Muscle of back (tissue), 11 donors: ENCODE measurements around the gene ANKRD53. TPM values are rescaled to one million over a fixed set of nuclear protein-coding genes. Genes with fewer than 3 reads are reported as not detected.

ENCODE experiments used
- DNase-seq, 3 donors: peaks; one replicate each; pipeline versions ENCODE4 v3.0.0 to v3.0.0-alpha.2; 2013
- polyA plus RNA-seq, 10 donors: library from polyadenylated mRNA; unstranded; fragments of 120-200 nt; gene quantifications; one replicate each; pipeline ENCODE4 v1.2.1, GENCODE V29; 2013; ENCODE audit not compliant: insufficient read length in 10 of 10

ANKRD53 gene
- polyA plus RNA-seq, 10 donors, result 0.56 to 1.8 (median 1.2) TPM

DNA sequence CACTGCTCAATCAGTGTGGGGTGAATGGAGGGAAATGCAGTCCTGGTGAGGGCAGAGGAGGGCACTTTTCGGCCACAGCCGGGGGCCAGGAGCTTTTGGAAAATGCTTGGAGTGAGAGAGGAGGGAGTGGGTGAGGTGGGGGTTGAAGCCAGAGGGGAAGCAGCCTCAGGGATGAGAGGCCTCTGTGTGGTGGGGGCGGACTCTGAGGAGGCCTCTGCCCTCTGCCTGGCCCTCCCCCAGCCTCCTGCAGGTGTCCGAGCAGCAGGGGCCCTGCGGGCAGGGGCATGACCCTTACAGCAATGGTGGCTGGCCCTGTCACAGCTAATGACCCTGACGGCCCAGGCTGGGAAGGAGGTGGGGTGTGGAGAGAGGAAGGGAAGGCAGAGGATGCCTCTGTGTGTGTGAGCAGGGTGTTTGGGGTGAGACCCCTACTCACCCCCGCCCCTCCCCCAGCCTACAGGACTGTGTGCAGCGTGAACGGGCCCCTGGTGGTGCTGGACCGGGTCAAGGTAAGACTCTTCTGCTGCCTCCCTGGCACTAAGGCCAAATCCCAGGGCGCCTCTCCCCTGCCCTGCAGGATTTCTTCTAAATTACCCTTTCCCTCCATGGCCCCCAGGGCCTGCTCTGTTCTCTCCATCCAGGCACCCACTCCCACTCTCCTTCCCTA lies 35.1 kb upstream of the ANKRD53 start:
- DNase-seq, result no peak

DNA sequence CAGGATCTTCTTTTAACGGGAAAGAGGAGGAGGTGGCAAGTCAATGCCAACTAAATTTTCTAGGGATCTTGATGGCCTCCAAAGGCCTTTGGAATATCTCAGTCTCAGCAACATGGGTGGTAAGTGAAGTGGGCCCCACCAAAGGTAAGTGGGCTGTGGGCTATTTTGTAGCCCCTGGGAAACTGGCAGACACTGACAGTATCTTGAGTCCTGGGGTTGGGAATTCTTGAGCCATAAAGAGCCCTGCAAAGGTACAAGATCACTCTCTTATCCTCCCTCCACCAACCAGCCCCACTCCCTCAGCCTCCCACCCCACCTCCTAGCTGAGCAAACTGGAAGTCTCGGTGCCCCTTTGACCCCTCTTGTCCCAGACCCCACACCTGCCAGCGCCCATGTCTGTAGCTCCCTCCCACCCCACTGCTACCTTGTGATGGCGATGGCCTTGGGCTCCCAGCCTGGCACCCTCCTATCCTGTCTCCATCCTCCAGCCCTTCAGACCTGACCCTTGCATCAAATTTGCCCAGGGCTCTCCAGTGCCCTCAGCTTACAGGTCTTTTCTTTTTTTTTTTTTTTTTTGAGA lies 34.2 kb upstream of the ANKRD53 start:
- DNase-seq, result no peak

DNA sequence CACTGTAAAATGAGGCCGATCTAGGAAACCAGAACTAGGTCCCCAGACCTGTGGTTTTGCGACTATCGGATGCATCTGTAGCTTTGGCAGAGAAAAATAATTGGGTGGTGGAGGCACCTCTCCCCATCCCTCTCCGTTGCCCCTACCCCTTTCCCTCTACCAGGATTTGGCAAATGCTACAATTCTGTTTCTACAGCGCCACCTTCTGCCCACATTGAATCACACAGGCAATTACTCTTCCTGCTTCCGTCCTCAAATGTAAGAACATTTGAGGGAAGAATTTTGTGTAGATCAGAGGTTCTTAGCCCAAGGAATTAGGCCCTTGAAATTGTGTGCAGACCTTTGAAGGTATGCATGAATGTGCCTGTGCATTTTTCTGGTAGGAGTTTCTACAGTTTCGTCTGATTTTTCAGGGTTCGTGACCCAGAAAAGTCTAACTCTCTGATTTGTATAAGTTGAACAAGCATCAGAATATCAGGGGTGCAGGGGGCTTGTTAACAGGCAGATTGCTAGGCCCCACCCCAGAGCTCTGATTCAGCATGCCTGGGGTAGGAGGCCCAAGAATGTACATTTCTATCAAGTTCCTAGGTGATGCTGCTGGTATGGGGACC lies 31.5 kb upstream of the ANKRD53 start:
- DNase-seq, result peak; percentile 43 to 75 (median 61)

DNA sequence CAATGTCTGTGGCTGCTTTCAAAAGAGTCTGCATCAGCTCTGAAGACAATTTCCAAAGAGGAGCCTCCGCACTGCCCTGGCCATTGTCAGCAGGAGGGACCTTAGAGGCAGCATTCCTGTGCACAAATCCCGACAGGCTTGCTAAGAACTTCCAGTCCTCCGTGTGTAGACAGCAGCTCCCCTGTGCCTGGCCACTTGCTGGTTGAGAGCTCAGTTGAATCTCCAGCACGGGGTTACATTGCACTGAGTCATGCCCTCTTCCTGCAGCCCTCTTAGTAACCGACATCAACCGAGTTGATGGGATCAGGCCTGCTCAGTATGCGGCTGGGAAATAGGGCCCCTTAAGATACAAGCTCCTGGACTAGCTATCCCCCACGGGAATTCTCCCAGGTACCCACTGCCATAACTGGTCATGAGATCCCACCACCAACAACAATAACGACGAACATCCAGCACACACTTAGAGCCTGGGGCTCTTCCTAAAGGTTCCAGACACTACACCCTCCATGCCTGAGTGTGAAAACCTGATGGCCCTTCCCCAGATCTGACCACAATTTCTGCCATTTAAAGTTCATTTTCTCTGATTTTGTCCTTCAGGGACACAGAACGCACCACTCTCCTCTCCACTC lies 30.8 kb upstream of the ANKRD53 start:
- DNase-seq, result no peak

DNA sequence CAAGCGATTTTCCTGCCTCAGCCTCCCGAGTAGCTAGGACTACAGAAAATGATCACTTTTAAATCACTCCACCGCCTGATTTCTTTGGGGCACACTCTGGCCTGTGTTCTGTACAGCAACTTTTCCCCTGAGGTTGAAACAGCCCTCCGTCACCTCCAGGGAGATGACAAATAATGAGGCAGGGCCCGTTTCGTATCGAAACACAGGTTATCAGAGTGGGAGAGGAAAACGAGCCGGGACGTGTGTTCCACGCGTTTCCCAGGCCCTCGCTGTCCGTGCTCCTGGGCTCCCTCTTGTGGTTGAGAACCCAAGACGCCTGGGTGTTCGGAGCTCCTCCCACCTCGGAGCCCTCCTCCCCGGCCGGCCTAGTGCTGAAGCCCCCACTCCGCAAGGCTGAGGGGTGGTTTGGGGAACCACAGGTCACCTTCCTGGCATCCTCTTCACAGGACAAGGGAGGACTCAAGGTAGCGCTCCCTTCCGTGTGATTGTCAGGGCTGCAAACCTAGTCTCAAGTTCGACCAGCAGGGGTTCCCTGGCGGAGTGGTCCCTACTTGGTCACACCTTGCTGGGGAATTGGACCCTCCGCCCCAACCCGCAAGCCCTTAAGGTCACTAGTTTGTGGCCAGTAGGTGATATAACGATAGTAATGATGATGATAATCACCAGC lies 30.0 kb upstream of the ANKRD53 start:
- peak; percentile 62 to 90 (median 84) for DNase-seq

DNA sequence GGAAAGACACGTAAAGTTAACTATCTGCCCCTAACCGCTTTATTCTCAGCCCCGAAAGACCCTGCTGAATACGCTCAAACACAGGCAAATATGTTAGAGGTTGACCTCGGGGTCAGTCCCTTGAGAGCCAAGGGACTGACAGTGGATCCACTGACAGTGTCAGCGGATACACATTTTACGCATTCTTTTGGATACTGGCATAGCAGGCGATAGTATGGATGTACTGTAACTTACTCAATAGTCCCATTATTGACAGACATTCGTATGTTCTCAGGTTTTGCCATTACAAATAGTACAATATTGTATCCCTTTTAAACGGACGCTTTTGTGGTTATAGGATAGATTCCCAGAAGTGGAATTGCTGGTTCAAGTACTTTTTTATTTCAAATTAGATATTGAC lies 29.3 kb upstream of the ANKRD53 start:
- DNase-seq, result no peak

DNA sequence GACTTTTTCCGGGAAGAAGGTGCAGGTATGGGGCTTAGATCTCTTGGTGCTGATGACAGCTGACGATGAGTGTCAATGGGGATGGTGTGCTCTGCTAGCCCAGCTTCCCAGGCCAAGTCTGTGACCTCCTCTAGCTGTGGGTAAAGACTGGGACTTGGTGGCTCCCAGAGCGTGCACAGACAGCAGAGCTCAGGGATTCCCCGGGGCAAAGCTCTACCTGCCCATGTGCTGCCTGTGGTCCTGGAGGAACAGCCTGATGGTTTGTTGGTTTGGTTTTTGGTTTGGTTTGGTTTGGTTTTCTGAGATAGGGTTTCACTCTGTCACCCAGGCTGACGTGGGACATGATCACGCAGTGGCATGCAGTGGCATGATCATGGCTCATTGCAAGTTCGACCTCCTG lies 23.5 kb upstream of the ANKRD53 start:
- DNase-seq, result no peak

DNA sequence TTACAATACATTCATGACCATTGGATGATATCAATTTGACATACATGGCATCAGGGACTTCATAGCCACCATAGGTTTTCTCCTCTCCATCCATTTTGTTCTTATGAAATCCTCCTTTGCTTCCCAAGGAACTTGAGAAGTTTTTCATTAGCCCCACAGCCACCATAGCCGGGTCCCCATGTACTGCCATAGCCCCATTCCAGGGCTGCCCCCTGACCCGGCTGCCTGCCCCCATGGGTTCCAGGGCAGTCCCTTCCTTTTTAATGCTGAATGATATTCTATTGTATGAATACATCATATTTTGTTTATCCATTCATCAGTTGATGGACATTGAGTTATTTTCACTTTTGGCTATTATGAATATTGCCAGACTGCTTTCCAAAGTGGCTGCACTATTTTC lies 22.3 kb upstream of the ANKRD53 start:
- no peak for DNase-seq

DNA sequence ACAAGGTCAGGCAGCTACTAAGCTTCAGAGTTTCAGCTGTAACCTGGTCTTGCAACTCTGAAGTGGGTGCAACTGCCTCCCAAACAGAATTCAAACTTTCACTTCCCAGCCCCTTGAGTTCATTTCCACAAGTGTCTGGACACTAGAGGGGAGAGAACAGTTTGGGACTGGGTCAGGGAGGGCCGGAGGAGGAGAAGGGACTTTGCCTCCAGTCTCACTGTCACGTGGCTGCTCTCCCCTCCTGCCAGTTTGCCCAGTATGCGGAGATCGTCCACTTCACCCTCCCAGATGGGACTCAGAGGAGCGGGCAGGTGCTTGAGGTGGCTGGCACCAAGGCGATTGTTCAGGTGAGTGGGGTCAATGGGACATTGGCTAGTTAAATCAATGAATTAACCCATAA lies 20.6 kb upstream of the ANKRD53 start:
- no peak for DNase-seq

DNA sequence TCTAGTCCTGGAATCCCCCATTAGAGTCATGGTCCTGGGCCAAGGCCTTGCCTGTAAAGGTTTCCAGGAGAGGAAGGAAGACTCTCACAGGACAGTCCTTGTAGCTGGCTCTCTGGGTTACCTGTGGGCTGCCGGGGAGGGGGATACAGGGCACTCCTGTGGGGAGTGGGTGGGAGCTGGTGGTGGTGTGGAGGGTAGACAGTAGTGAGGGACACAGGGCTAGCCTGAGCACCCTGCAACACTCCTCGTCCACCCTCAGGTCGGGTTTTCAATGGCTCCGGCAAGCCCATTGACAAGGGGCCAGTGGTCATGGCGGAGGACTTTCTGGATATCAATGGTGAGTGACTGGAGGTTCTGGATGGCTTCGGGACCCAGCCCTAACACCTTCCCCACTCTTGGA lies 19.7 kb upstream of the ANKRD53 start:
- DNase-seq, result no peak

DNA sequence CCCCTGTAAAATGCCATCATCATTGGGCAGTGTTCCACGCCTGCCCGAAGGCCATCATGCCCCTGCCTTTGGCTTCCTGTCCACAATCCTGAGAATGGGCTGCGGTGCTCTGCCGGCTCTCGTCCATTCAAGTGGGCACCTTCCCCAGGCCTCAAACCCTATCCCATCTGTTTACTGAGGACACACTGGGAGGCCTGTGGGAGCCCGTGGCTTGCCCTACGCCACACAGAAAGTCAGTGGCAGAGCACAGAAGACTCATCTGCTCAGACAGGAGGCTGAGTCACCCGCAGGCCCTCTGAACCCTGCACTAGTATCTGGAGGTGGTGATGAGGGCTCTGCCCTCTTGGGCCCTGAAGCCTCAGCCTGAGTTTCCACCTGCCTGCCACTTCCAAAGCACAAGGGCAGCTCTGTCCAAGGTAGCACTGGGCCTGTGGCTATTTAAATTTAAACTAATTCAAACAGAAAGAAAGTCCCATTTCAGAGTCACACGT lies 19.1 kb upstream of the ANKRD53 start:
- DNase-seq, result no peak

DNA sequence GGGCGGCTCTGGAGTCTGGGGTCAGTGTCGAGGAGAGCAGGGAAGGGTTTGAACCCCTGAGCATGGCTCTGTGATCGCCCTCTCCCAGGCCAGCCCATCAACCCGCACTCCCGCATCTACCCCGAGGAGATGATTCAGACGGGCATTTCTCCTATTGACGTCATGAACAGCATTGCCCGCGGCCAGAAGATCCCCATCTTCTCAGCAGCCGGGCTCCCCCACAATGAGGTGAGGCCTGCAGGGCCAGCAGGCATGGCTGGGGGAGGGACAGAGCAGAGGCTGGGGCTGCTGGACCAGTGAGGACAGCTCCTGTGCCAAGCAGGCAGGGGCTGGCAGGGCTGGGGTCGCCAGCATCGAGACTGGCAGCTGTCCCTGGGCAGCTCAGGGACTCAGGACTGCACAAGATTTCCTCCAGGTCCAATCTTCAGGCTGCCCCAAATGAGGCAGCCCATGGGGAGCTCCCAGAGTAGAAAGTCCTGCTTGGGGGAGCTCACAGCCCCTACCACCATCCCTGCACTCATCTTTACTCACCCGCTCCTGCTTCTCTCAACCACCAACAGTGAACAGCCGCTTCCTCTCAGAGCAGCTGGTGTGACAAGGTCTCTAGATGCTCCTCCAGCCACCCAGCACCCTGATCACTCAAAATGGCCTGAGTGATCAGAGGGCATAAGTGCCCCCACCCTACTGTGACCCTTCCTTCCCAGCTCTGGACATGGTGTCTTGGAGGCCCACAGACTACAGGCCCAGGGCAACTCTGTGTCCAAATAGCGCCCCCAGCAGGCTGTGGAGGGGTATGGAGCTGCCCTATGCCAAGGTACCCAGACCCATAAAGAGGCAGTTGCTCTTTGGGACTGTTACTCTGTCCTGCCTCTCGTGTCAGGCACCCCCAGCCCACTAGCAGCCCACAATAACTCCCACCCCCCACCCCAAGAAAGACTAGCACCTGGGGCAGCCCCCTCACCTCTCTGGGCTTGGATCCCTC lies 18.3 kb upstream of the ANKRD53 start:
- no peak for DNase-seq

DNA sequence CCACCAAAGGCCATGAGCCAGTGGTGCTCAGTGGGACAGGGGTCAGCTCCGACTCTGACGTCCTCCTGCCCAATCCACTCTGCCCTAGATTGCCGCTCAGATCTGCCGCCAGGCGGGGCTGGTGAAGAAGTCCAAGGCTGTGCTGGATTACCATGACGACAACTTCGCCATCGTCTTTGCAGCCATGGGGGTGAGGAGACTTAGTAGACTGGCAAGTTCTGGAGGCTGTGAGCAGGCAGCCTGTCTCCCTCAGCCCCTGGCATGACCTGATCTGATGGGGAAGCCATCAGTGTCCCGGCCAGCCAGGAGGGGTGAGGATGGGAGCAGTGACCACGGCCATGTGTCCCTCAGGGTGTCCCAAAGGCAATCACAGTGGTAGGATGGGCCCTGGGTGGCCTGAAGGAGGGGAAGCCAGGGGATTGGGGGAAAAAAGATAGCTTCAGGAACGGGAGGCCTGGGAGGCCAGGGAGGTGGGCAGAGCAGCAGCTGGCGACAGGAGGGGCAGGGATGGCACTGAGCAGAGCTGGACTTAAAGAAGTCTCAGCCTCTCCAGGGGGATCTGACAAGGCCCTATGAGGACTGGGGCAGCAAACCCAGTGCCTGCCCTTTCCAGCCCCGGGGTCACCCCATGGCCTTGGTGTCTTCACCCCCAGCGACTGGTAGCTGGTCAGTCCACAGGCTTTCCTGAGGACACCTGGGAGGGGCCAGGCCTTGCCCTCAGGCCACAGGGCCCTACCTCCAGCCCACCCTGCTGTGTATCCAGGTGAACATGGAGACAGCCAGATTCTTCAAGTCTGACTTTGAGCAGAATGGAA lies 17.4 kb upstream of the ANKRD53 start:
- no peak for DNase-seq

DNA sequence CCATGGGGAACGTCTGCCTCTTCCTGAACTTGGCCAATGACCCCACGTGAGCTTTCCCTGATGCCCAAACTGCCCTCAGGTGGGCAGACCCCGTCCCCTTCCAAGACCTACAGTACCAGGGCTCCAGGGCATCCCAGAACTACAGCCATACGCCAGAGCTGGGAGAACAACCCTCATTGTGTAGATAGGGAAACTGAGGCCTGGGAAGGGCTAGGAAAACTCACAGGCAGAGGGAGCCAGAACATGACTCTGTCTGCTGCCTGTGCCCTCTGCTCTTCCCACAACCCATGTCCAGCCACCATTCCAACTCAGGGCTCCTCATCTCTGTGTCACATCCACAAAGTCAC lies 16.8 kb upstream of the ANKRD53 start:
- no peak for DNase-seq

DNA sequence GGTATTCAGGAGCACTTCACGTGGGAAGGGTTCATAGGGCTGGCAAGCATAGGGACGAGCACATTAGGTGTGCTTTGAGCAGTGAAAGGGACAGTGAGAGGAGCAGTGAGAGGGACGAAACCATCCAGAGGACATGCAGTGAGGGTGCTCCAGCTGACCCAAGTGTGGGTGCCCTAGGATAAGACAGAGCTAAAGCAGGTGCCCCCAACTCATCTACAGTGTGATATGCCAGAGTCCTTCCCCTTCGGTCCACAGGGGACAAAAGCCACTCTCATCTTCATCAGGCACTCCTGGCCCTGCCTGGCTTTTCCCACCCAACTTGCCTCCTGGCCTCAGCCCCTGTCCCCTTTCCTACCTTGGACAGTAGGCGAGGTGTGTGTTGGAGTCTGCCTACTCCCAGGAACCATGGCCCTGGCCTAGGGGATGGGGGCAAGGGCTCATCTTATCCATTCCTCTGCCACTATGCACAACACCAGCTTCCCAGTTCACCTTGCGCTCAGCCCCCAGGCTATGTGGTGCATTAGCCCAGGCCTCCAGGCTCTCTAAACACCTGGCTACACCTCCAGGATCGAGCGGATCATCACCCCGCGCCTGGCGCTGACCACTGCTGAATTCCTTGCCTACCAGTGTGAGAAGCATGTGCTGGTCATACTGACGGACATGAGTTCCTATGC lies 16.1 kb upstream of the ANKRD53 start:
- DNase-seq, result no peak

DNA sequence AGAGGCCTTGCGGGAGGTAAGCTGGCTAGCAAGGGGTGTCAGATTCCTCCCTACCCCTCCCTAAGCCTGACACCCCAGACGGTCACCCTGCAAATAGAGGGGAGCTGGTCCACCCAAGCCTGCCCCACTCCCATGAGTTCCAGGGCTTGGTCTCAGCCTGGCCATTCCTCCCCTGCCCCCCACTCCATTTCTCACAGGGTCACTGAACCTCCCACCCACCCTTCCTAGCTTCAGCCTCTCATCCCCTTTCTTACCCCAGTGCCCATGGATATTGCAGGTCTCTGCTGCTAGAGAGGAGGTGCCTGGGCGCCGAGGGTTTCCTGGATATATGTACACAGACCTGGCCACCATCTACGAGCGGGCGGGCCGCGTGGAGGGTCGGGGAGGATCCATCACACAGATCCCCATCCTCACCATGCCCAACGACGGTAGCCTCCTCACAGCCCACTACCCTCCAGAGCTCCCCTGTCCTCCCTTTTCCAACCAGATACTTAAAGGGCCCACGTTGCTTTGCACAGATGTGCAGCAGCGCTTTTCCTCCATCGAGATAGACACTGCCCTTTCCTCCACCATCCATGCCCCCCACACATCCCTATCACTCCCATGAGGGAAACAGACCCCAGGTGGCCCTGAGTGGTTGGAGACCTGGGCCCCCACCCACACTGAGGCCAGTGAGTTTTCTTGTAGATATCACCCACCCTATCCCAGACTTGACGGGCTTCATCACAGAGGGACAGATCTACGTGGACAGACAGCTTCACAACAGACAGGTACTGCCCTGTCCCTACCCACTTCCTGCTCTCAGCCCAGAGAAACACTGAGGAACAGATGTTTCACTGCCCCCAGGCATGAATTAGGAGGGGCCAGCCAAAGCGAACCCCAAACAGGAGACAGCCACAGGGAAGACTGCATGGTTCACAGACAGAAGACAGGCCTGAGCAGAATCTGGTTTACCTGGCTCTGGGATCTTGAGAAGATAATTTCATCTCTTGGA lies 15.2 kb upstream of the ANKRD53 start:
- no peak for DNase-seq

DNA sequence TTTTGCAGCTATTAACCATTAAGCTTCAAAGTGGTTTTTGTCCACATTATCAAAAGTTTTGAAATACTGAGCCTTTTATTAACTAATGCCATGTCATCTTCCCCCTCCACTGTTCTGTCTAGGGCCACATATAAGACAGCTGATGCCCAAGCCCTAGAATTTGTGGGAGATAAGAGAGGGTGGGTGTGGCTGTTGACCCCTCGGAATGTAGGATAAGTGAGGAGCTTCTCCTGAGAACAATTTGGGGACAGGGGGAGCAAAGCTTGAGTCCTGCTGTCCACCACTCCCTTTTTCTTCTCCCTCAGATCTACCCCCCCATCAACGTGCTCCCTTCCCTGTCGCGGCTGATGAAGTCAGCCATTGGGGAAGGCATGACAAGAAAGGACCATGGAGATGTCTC lies 14.3 kb upstream of the ANKRD53 start:
- DNase-seq, result no peak

DNA sequence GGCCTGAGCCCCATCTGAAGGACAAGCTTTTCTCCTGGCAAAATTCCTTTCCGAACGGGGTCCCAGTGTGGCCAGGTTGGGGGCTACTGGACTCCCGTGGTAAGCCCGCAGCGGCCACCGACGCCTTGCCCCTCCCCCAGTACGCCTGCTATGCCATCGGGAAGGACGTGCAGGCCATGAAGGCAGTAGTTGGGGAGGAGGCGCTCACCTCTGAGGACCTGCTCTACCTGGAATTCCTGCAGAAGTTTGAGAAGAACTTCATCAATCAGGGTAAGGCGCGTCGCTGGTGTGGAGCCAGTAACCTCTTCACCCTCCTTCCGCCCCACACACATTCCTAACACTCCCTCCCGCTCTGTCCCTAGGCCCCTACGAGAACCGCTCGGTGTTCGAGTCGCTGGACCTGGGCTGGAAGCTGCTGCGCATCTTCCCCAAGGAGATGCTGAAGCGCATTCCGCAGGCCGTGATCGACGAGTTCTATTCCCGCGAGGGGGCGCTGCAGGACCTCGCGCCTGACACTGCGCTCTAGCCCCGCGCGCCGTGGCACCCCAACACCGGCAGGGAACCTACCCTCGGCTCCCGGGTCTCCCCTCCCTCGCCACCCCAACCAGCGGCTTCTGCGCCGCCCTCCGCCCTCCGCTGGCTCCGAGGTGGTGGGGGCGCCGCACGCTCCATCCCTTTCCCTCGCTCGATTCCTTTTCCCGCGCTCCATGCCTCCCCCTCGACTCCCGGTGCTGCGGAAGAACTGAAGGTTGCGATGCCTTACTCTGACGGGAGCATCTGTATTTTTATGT lies 13.6 kb upstream of the ANKRD53 start:
- DNase-seq, result peak; percentile 47 to 85 (median 68)
